ENCODE measurements around the gene SPTSSB. TPM values are rescaled to one million over a fixed set of nuclear protein-coding genes. Genes with fewer than 3 reads are reported as not detected.

The SPTSSB gene
- total RNA-seq, 2 donors from 2014 or later: not detected

DNA sequence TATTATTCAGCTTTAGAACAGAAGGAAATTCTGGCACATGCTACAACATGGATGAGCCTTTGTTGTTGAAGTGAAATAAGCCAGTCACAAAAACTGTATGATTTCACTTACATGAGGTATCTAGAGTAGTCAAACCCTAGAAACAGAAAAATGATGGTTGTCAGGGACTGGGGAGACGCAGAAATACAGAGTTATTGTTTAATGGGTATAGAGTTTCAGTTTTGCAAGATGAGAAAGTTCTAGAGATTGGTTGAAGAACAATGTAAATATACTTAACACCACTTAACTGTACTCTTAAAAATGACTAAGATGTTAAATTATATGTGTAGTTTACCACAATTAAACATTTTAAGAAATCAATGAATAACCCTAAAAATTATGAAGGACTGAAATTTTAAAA, 15.8 kb downstream of the SPTSSB start:
- no peak overlapping the region for H3K27ac ChIP-seq
- no peak overlapping the region for H3K4me3 ChIP-seq
- H3K36me3 ChIP-seq: no peaks in the 10 kb centered on the region
- H3K9me3 ChIP-seq: no peaks in the 10 kb centered on the region
- DNase-seq (ENCODE audit: low spot score) (no peak), ATAC-seq (ENCODE audit: insufficient number of reproducible peaks, low FRiP score, low read depth) (no peak)
- TF ChIP-seq, protein P1, sequence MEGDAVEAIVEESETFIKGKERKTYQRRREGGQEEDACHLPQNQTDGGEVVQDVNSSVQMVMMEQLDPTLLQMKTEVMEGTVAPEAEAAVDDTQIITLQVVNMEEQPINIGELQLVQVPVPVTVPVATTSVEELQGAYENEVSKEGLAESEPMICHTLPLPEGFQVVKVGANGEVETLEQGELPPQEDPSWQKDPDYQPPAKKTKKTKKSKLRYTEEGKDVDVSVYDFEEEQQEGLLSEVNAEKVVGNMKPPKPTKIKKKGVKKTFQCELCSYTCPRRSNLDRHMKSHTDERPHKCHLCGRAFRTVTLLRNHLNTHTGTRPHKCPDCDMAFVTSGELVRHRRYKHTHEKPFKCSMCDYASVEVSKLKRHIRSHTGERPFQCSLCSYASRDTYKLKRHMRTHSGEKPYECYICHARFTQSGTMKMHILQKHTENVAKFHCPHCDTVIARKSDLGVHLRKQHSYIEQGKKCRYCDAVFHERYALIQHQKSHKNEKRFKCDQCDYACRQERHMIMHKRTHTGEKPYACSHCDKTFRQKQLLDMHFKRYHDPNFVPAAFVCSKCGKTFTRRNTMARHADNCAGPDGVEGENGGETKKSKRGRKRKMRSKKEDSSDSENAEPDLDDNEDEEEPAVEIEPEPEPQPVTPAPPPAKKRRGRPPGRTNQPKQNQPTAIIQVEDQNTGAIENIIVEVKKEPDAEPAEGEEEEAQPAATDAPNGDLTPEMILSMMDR (IDR thresholded peaks at IDR 0.05): no peak
- no peaks in the 10 kb centered on the region for H3K27me3 ChIP-seq (replicated peaks; ENCODE audit: insufficient read depth)
- no peaks in the 10 kb centered on the region for H3K4me1 ChIP-seq (ENCODE audit: control insufficient read depth in 1 of 2, low read depth in 2 of 2)

- Histone ChIP-seq H3K27ac (no peak overlapping the region), H3K36me3 (no peaks in the 10 kb centered on the region), H3K4me3 (no peak overlapping the region), H3K9me3 (no peaks in the 10 kb centered on the region), H3K27me3 (replicated peaks; ENCODE audit: insufficient read depth) (no peaks in the 10 kb centered on the region), H3K4me1 (ENCODE audit: control insufficient read depth in 1 of 2, low read depth in 2 of 2) (no peaks in the 10 kb centered on the region)
- ATAC-seq (ENCODE audit: insufficient number of reproducible peaks, low FRiP score, low read depth) (no peak), DNase-seq (ENCODE audit: low spot score) (no peak)
- TF ChIP-seq, protein P1 (IDR thresholded peaks at IDR 0.05): no peak
These were observed 16.8 kb downstream of the SPTSSB start for GRCh38 chr3:161354554-161354953.

DNA sequence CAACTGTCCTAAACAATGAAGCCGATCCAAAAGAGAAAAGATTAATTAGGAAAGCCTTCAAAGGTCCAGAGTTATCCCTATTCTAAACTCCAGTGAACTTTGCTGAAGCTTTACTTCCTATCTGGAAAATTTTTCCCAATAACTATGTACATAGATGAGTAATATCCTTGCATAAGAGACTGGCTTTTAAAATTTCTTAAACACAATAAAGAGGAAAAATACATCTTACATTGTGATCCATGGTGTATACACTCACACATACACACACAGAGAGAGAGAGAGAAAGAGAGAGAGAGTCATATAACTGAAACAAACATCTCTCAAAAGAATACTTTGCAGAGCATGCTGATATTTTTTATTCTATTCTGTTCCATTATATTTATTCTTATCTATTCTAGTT, 20.0 kb downstream of the SPTSSB start:
- no peak for DNase-seq (ENCODE audit: low spot score)
- Histone ChIP-seq H3K36me3 (no peaks in the 10 kb centered on the region), H3K27me3 (replicated peaks; ENCODE audit: insufficient read depth) (no peaks in the 10 kb centered on the region), H3K9me3 (no peaks in the 10 kb centered on the region), H3K4me1 (ENCODE audit: control insufficient read depth in 1 of 2, low read depth in 2 of 2) (no peaks in the 10 kb centered on the region), H3K27ac (no peak overlapping the region), H3K4me3 (no peak overlapping the region)
- TF ChIP-seq, protein P1 (IDR thresholded peaks at IDR 0.05): no peak
- ATAC-seq (ENCODE audit: insufficient number of reproducible peaks, low FRiP score, low read depth): no peak

- TF ChIP-seq, protein P1 (IDR thresholded peaks at IDR 0.05): no peak
- DNase-seq (ENCODE audit: low spot score) (no peak), ATAC-seq (ENCODE audit: insufficient number of reproducible peaks, low FRiP score, low read depth) (no peak)
- Histone ChIP-seq H3K4me1 (ENCODE audit: control insufficient read depth in 1 of 2, low read depth in 2 of 2) (no peaks in the 10 kb centered on the region), H3K27me3 (replicated peaks; ENCODE audit: insufficient read depth) (no peaks in the 10 kb centered on the region), H3K27ac (no peak overlapping the region), H3K36me3 (no peaks in the 10 kb centered on the region), H3K9me3 (no peaks in the 10 kb centered on the region), H3K4me3 (no peak overlapping the region)
These were observed 20.4 kb downstream of the SPTSSB start for GRCh38 chr3:161350916-161351315.

- DNase-seq (ENCODE audit: low spot score): no peak
- Histone ChIP-seq H3K27me3 (replicated peaks; ENCODE audit: insufficient read depth) (no peaks in the 10 kb centered on the region), H3K36me3 (no peaks in the 10 kb centered on the region), H3K9me3 (no peaks in the 10 kb centered on the region), H3K4me3 (no peak overlapping the region), H3K4me1 (ENCODE audit: control insufficient read depth in 1 of 2, low read depth in 2 of 2) (no peaks in the 10 kb centered on the region), H3K27ac (no peak overlapping the region)
- ATAC-seq (ENCODE audit: insufficient number of reproducible peaks, low FRiP score, low read depth): no peak
- TF ChIP-seq, protein P1 (IDR thresholded peaks at IDR 0.05): no peak
These were observed 21.6 kb downstream of the SPTSSB start for GRCh38 chr3:161349529-161350312.

Measured in thoracic aorta (tissue), 2 donors.